HEK293 (cell line): ENCODE measurements around the gene PGR.

Experiments used
- CTCF ChIA-PET: fragments of 350-600 bp; formaldehyde crosslinking; extraction: SDS; loops from one replicate; lab custom pipeline; 2021; ENCODE audit warnings: antibody characterized with exemption; lab: Yijun Ruan, JAX
- POLR2A ChIA-PET: fragments of 300-600 bp; formaldehyde crosslinking; extraction: SDS; loops from one replicate; lab custom pipeline; 2020; ENCODE audit warnings: antibody characterized with exemption, inconsistent platforms; lab: Yijun Ruan, JAX
- H3K27ac ChIP-seq: fragments of 200-500 bp; sonication (Bioruptor generic); 2 replicates; pipeline ENCODE4 v1.5.1; 2014; ENCODE audit warnings: low read depth, low read length, control low read depth, inconsistent platforms; ENCODE audit errors: extremely low read depth
- H3K36me3 ChIP-seq, 2 experiments: fragments of 200-500 bp in 1 of 2; sonication (Bioruptor generic) in 1 of 2; 1 replicate in 1 of 2; 2 replicates in 1 of 2; pipeline ENCODE4 v1.5.1; 2014 to 2017; ENCODE audit warnings: inconsistent platforms in 2 of 2, low read length in 2 of 2; ENCODE audit not compliant: control insufficient read depth in 2 of 2, insufficient read depth in 1 of 2
- H3K4me1 ChIP-seq: fragments of 200-500 bp; sonication (Bioruptor generic); 2 replicates; pipeline ENCODE4 v1.5.1; 2014; ENCODE audit warnings: mild to moderate bottlenecking, low read length, inconsistent platforms; ENCODE audit not compliant: control insufficient read depth, insufficient read depth
- H3K4me3 ChIP-seq: 2 replicates; pipeline ENCODE4 v1.5.1; 2011; ENCODE audit warnings: low read depth, mild to moderate bottlenecking, control low read depth, low read length, moderate library complexity
- H3K9me3 ChIP-seq: fragments of 200-500 bp; sonication (Bioruptor generic); 2 replicates; pipeline ENCODE4 v1.5.1; 2014; ENCODE audit warnings: low read depth, low read length, inconsistent platforms; ENCODE audit not compliant: control insufficient read depth, insufficient read depth
- ATF2 ChIP-seq: fragments of 450-650 bp; formaldehyde crosslinking; IDR thresholded peaks from 2 replicates; pipeline ENCODE4 v1.5.1; 2016; ENCODE audit warnings: missing biosample characterization, missing genetic modification characterization, low read depth
- GLIS2 ChIP-seq: fragments of 450-650 bp; formaldehyde crosslinking; IDR thresholded peaks from 2 replicates; pipeline ENCODE4 v1.5.1; 2016; ENCODE audit warnings: missing biosample characterization, missing genetic modification characterization
- HOXA7 ChIP-seq: sonication (generic); formaldehyde crosslinking; IDR thresholded peaks from 2 replicates; pipeline ENCODE4 v1.8.1; 2022; ENCODE audit warnings: missing genetic modification reagents, borderline replicate concordance
- KLF16 ChIP-seq: fragments of 450-650 bp; formaldehyde crosslinking; IDR thresholded peaks from 2 replicates; pipeline ENCODE4 v1.5.1; 2017; ENCODE audit warnings: missing biosample characterization, missing genetic modification characterization
- KLF8 ChIP-seq: fragments of 450-650 bp; formaldehyde crosslinking; IDR thresholded peaks from 2 replicates; pipeline ENCODE4 v1.5.1; 2016; ENCODE audit warnings: missing biosample characterization, missing genetic modification characterization
- OSR2 ChIP-seq: fragments of 450-650 bp; formaldehyde crosslinking; IDR thresholded peaks from 2 replicates; pipeline ENCODE4 v1.5.1; 2016; ENCODE audit warnings: missing biosample characterization, missing genetic modification characterization
- OVOL3 ChIP-seq: fragments of 450-650 bp; formaldehyde crosslinking; IDR thresholded peaks from 2 replicates; pipeline ENCODE4 v1.5.1; 2016; ENCODE audit warnings: missing biosample characterization, missing genetic modification characterization
- ZBTB49 ChIP-seq: fragments of 450-650 bp; formaldehyde crosslinking; IDR thresholded peaks from 2 replicates; pipeline ENCODE4 v1.5.1; 2016; ENCODE audit warnings: missing biosample characterization, missing genetic modification characterization, low read depth
- ZEB2 ChIP-seq: fragments of 450-650 bp; formaldehyde crosslinking; IDR thresholded peaks from 2 replicates; pipeline ENCODE4 v1.5.1; 2016; ENCODE audit warnings: missing biosample characterization, missing genetic modification characterization
- ZFP41 ChIP-seq: fragments of 450-650 bp; formaldehyde crosslinking; IDR thresholded peaks from 2 replicates; pipeline ENCODE4 v1.5.1; 2016; ENCODE audit warnings: missing biosample characterization, missing genetic modification characterization, borderline replicate concordance
- ZNF146 ChIP-seq: fragments of 450-650 bp; formaldehyde crosslinking; IDR thresholded peaks from 2 replicates; pipeline ENCODE4 v1.5.1; 2016; ENCODE audit warnings: missing biosample characterization, missing genetic modification characterization
- ZNF223 ChIP-seq: fragments of 450-650 bp; formaldehyde crosslinking; IDR thresholded peaks from 2 replicates; pipeline ENCODE4 v1.5.1; 2016; ENCODE audit warnings: missing biosample characterization, missing genetic modification characterization
- ZNF274 ChIP-seq, 2 experiments: fragments of 200-500 bp in 1 of 2; fragments of 450-650 bp in 1 of 2; sonication (Bioruptor generic) in 1 of 2; formaldehyde crosslinking in 1 of 2; IDR thresholded peaks; 2 replicates each; pipeline versions ENCODE4 v1.5.1 to v1.6.1; 2014 to 2016; ENCODE audit warnings: borderline replicate concordance in 1 of 2, inconsistent platforms in 1 of 2, low read length in 1 of 2, missing biosample characterization in 1 of 2, missing genetic modification characterization in 1 of 2
- ZNF302 ChIP-seq: fragments of 450-650 bp; formaldehyde crosslinking; IDR thresholded peaks from 2 replicates; pipeline ENCODE4 v1.5.1; 2016; ENCODE audit warnings: missing biosample characterization, missing genetic modification characterization, low read depth
- ZNF37A ChIP-seq: fragments of 450-650 bp; IDR thresholded peaks from 2 replicates; pipeline ENCODE4 v1.5.1; 2018; ENCODE audit warnings: missing biosample characterization, missing genetic modification characterization
- ZNF449 ChIP-seq: fragments of 450-650 bp; formaldehyde crosslinking; IDR thresholded peaks from 2 replicates; pipeline ENCODE4 v1.5.1; 2017; ENCODE audit warnings: missing biosample characterization, mild to moderate bottlenecking, missing genetic modification characterization, moderate library complexity
- ZNF560 ChIP-seq: fragments of 450-650 bp; formaldehyde crosslinking; IDR thresholded peaks from 2 replicates; pipeline ENCODE4 v1.5.1; 2017; ENCODE audit warnings: missing biosample characterization, missing genetic modification characterization, borderline replicate concordance
- ZNF585B ChIP-seq: fragments of 450-650 bp; formaldehyde crosslinking; IDR thresholded peaks from 2 replicates; pipeline ENCODE4 v1.5.1; 2016; ENCODE audit warnings: missing biosample characterization, missing genetic modification characterization
- ZNF626 ChIP-seq: fragments of 450-650 bp; sonication (Bioruptor Pico); formaldehyde crosslinking; IDR thresholded peaks from 2 replicates; pipeline ENCODE4 v1.5.1; 2018; ENCODE audit warnings: missing biosample characterization, missing genetic modification characterization, inconsistent platforms
- ZNF629 ChIP-seq: fragments of 450-650 bp; formaldehyde crosslinking; IDR thresholded peaks from 2 replicates; pipeline ENCODE4 v1.5.1; 2017; ENCODE audit warnings: missing biosample characterization, missing genetic modification characterization
- ZNF654 ChIP-seq: fragments of 450-650 bp; formaldehyde crosslinking; IDR thresholded peaks from 2 replicates; pipeline ENCODE4 v1.5.1; 2016; ENCODE audit warnings: low read depth, missing biosample characterization, missing genetic modification characterization
- ZNF791 ChIP-seq: fragments of 450-650 bp; formaldehyde crosslinking; IDR thresholded peaks from 2 replicates; pipeline ENCODE4 v1.5.1; 2016; ENCODE audit warnings: missing biosample characterization, missing genetic modification characterization
- ZNF792 ChIP-seq: fragments of 450-650 bp; formaldehyde crosslinking; IDR thresholded peaks from 2 replicates; pipeline ENCODE4 v1.5.1; 2016; ENCODE audit warnings: missing biosample characterization, missing genetic modification characterization
- ZNF830 ChIP-seq: fragments of 450-650 bp; IDR thresholded peaks from 2 replicates; pipeline ENCODE4 v1.5.0; 2018; ENCODE audit warnings: missing biosample characterization, missing genetic modification characterization, low read depth, mild to moderate bottlenecking, moderate library complexity
- ZSCAN23 ChIP-seq: fragments of 450-650 bp; formaldehyde crosslinking; IDR thresholded peaks from 2 replicates; pipeline ENCODE4 v1.5.1; 2016; ENCODE audit warnings: missing biosample characterization, missing genetic modification characterization
- ZSCAN30 ChIP-seq: fragments of 450-650 bp; IDR thresholded peaks from 2 replicates; pipeline ENCODE4 v1.5.1; 2018; ENCODE audit warnings: missing biosample characterization, mild to moderate bottlenecking, missing genetic modification characterization, moderate library complexity
- ZSCAN5A ChIP-seq: fragments of 450-650 bp; formaldehyde crosslinking; IDR thresholded peaks from 2 replicates; pipeline ENCODE4 v1.5.1; 2016; ENCODE audit warnings: missing biosample characterization, missing genetic modification characterization
- TF ChIP-seq, protein P1 (sequence below): fragments of 450-650 bp; formaldehyde crosslinking; IDR thresholded peaks from 2 replicates; pipeline ENCODE4 v1.5.1; 2016; ENCODE audit warnings: missing biosample characterization, missing genetic modification characterization
- TF ChIP-seq, protein P2 (sequence below): fragments of 450-650 bp; formaldehyde crosslinking; IDR thresholded peaks from 2 replicates; pipeline ENCODE4 v1.5.1; 2017; ENCODE audit warnings: missing biosample characterization, missing genetic modification characterization

PGR gene

GRCh38 chr11:101031713-101032112 is 97.9 kb downstream of the PGR start:
- no peak for TF ChIP-seq ZNF560
- TF ChIP-seq ZSCAN30 (tag by site-specific recombination) = no peak
- no peak for TF ChIP-seq ZNF830 (tag by site-specific recombination)
- TF ChIP-seq ZBTB49 (tag by site-specific recombination) = no peak
- no peak for TF ChIP-seq ZEB2 (tag by site-specific recombination)
- no peak for TF ChIP-seq ZNF274 (IDR thresholded peaks at IDR 0.05; ENCODE audit: low read length)
- TF ChIP-seq ZNF274 (tag by site-specific recombination; IDR thresholded peaks at IDR 0.05; ENCODE audit: borderline replicate concordance) = no peak
- TF ChIP-seq KLF8 (tag by site-specific recombination) = no peak
- no peak for TF ChIP-seq ZSCAN5A (tag by site-specific recombination)
- TF ChIP-seq ZNF791 (tag by site-specific recombination) = no peak
- no peak for TF ChIP-seq KLF16
- no peak for TF ChIP-seq ZNF585B (tag by site-specific recombination)
- TF ChIP-seq OVOL3 (tag by site-specific recombination) = no peak
- no peak for TF ChIP-seq OSR2 (tag by site-specific recombination)
- TF ChIP-seq ZNF792 = no peak
- no peak for TF ChIP-seq ZNF654
- TF ChIP-seq ZNF37A (tag by site-specific recombination) = no peak
- TF ChIP-seq, protein P1, sequence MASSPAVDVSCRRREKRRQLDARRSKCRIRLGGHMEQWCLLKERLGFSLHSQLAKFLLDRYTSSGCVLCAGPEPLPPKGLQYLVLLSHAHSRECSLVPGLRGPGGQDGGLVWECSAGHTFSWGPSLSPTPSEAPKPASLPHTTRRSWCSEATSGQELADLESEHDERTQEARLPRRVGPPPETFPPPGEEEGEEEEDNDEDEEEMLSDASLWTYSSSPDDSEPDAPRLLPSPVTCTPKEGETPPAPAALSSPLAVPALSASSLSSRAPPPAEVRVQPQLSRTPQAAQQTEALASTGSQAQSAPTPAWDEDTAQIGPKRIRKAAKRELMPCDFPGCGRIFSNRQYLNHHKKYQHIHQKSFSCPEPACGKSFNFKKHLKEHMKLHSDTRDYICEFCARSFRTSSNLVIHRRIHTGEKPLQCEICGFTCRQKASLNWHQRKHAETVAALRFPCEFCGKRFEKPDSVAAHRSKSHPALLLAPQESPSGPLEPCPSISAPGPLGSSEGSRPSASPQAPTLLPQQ (tag by site-specific recombination) = no peak
- TF ChIP-seq ZNF146 (tag by site-specific recombination) = no peak
- POLR2A ChIA-PET = no interaction called here
- Histone ChIP-seq H3K9me3 (no peaks in the 10 kb centered on the region), H3K27ac (no peak overlapping the region), H3K4me1 (no peaks in the 10 kb centered on the region), H3K4me3 (no peak overlapping the region), H3K36me3 (no peaks in the 10 kb centered on the region)
- CTCF ChIA-PET = no interaction called here

GRCh38 chr11:101030692-101031091 is 98.9 kb downstream of the PGR start:
- H3K27ac ChIP-seq = no peak overlapping the region
- no peaks in the 10 kb centered on the region for H3K9me3 ChIP-seq
- no peak overlapping the region for H3K4me3 ChIP-seq
- ChIA-PET POLR2A (no interaction called here), CTCF (interaction anchor here (0.9 kb wide), 1 partner anchor 22 kb away, joined by 3 read pairs; no protein-coding TSS in a partner anchor)
- H3K4me1 ChIP-seq = no peaks in the 10 kb centered on the region
- H3K36me3 ChIP-seq = no peaks in the 10 kb centered on the region
- TF ChIP-seq GLIS2 (tag by site-specific recombination) (no peak), ZNF449 (tag by site-specific recombination) (no peak), ZNF629 (tag by site-specific recombination) (no peak), ZNF302 (no peak), ZFP41 (no peak), ATF2 (tag by site-specific recombination) (no peak), ZSCAN23 (tag by site-specific recombination) (no peak), ZNF223 (tag by site-specific recombination) (no peak), ZNF626 (tag by site-specific recombination) (no peak), HOXA7 (CRISPR knock-in tag) (no peak)
- TF ChIP-seq, protein P2, sequence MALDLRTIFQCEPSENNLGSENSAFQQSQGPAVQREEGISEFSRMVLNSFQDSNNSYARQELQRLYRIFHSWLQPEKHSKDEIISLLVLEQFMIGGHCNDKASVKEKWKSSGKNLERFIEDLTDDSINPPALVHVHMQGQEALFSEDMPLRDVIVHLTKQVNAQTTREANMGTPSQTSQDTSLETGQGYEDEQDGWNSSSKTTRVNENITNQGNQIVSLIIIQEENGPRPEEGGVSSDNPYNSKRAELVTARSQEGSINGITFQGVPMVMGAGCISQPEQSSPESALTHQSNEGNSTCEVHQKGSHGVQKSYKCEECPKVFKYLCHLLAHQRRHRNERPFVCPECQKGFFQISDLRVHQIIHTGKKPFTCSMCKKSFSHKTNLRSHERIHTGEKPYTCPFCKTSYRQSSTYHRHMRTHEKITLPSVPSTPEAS (tag by site-specific recombination) = no peak
